Retinal pigment epithelial cell (primary cell): ENCODE results near the gene TMEM245.

Experiments
- DNase-seq: peaks from one replicate; pipeline ENCODE4 v3.0.0-alpha.2; 2010; ENCODE audit warnings: low read depth
- H3K4me3 ChIP-seq: 2 replicates; pipeline ENCODE4 v1.5.1; 2011; ENCODE audit warnings: mild to moderate bottlenecking, low read length, control low read depth, moderate library complexity
- CTCF ChIP-seq: conservative IDR thresholded peaks from 2 replicates; pipeline ENCODE4 v1.5.1; 2011; ENCODE audit warnings: low read depth, low read length, control low read depth, inconsistent platforms

TMEM245 gene

GRCh38 chr9:109086221-109086620 lies 33.5 kb downstream of the TMEM245 start:
- TF ChIP-seq CTCF: no peak
- no peak for DNase-seq
- no peak overlapping the region for H3K4me3 ChIP-seq

GRCh38 chr9:109085510-109085909 lies 34.2 kb downstream of the TMEM245 start:
- no peak for TF ChIP-seq CTCF
- no peak for DNase-seq
- no peak overlapping the region for H3K4me3 ChIP-seq

GRCh38 chr9:109083813-109084405 lies 35.8 kb downstream of the TMEM245 start:
- TF ChIP-seq CTCF: no peak
- H3K4me3 ChIP-seq: no peak overlapping the region
- no peak for DNase-seq

DNA sequence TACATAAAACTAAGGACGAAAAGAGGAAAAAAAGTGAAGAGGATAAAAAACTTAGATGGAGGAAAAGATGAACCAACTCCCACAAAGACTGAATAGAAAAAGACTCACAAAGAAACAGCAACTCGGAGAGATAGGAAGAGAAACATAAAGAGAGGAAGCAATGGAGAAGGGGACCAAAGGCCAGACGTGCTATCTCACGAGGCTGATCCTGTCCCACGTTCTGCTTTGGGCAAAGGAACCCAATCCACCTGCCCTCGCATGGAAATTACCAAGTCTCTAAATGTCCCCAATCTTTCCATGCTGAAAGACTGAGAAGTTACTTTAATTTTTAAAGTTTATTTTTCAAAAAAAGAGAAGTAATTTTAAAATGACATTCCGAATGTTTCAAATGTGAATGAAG lies 36.6 kb downstream of the TMEM245 start:
- no peak for DNase-seq
- TF ChIP-seq CTCF: no peak
- no peak overlapping the region for H3K4me3 ChIP-seq

- H3K4me3 ChIP-seq: no peak overlapping the region
- no peak for DNase-seq
- TF ChIP-seq CTCF: no peak
Measured at GRCh38 chr9:109082091-109082620, 37.6 kb downstream of the TMEM245 start.

DNA sequence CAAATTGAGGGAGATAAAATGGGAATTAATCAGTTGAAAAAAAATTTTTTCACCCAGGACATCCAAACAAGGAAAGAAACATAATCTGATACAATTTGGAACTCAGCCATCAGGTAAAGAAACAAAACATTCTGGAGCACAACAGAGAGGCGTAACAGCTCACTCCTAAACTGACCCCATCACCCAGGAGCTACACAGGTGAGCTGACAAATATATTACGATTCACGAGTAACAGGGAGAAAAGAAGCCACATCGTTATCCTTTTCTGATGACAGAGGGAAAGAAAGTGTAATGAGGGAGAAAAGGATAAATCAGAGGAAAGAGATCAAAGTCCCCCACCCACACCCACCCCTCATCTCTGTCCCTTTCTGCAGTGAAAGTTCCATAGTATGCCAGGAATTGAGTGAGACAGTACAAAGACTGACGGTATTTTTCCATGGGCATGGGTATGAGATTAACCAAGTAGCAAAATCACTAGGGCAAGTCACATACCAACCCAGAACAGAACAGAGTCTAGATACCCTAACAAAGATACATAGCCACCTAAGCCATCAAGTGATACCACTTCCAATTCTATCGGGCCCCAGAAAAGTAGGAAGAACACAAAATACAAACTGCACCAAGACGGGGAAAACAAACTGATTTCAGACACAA lies 45.4 kb downstream of the TMEM245 start:
- no peak overlapping the region for H3K4me3 ChIP-seq
- TF ChIP-seq CTCF: no peak

More for the DNA sequence above, 45.4 kb downstream of the TMEM245 start:
- no peak for DNase-seq
